SK-N-SH treated with all-trans-retinoic acid at 6 μM for 48 hours (cell line): ENCODE data around the gene EFNA4.

Source experiments
- CREB5 ChIP-seq: fragments of 250-450 bp; sonication (Bioruptor Pico); IDR thresholded peaks from 2 replicates; pipeline ENCODE4 v1.5.1; 2020; ENCODE audit warnings: low read depth, mild to moderate bottlenecking, moderate library complexity
- PATZ1 ChIP-seq: fragments of 250-450 bp; sonication (Bioruptor Pico); IDR thresholded peaks from 2 replicates; pipeline ENCODE4 v1.8.0; 2020; ENCODE audit warnings: mild to moderate bottlenecking, moderate library complexity, borderline replicate concordance
- PPARA ChIP-seq: fragments of 250-450 bp; sonication (Bioruptor Pico); IDR thresholded peaks from 2 replicates; pipeline ENCODE4 v1.5.0; 2020; ENCODE audit warnings: mild to moderate bottlenecking, borderline replicate concordance
- RARB ChIP-seq: fragments of 250-450 bp; sonication (Bioruptor Pico); IDR thresholded peaks from 2 replicates; pipeline ENCODE4 v1.8.0; 2021; ENCODE audit warnings: mild to moderate bottlenecking, moderate library complexity
- ZC3H10 ChIP-seq: fragments of 250-450 bp; sonication (Bioruptor Pico); IDR thresholded peaks from 2 replicates; pipeline ENCODE4 v1.5.1; 2021; ENCODE audit warnings: mild to moderate bottlenecking, moderate library complexity
- ZFP3 ChIP-seq: fragments of 250-450 bp; sonication (Bioruptor Pico); IDR thresholded peaks from 2 replicates; pipeline ENCODE4 v1.5.0; 2020; ENCODE audit warnings: mild to moderate bottlenecking, moderate library complexity
- ZFP30 ChIP-seq: fragments of 450-650 bp; formaldehyde crosslinking; IDR thresholded peaks from 2 replicates; pipeline ENCODE4 v1.5.0; 2022; ENCODE audit warnings: mild to moderate bottlenecking, moderate library complexity

- TF ChIP-seq RARB (no peak), PPARA (CRISPR knock-in tag) (no peak), ZFP3 (CRISPR knock-in tag) (no peak), PATZ1 (CRISPR knock-in tag) (no peak), ZC3H10 (CRISPR knock-in tag) (no peak), ZFP30 (CRISPR knock-in tag) (no peak), CREB5 (no peak)
These were observed 22.7 kb downstream of the EFNA4 start for GRCh38 chr1:155086128-155086741.
